WI38 (cell line): ENCODE results near the gene USF2.
"Not testable (repeated sequence)": the region's sequence is repeated elsewhere in the genome, so short reads cannot be mapped to it uniquely, and the experiment has no call there.

Experiments used
- H3K4me3 ChIP-seq: 2 replicates; pipeline ENCODE4 v1.5.1; 2011; ENCODE audit warnings: low read depth, mild to moderate bottlenecking, control low read depth, low read length
- TF ChIP-seq, protein P1 (sequence below): IDR thresholded peaks from 2 replicates; pipeline ENCODE4 v1.5.1; 2012; ENCODE audit warnings: low read depth, mild to moderate bottlenecking, control low read depth, low read length

USF2 gene

GRCh38 chr19:35281303-35281702 is 12.5 kb downstream of the USF2 start:
- no peak overlapping the region for H3K4me3 ChIP-seq
- TF ChIP-seq, protein P1, sequence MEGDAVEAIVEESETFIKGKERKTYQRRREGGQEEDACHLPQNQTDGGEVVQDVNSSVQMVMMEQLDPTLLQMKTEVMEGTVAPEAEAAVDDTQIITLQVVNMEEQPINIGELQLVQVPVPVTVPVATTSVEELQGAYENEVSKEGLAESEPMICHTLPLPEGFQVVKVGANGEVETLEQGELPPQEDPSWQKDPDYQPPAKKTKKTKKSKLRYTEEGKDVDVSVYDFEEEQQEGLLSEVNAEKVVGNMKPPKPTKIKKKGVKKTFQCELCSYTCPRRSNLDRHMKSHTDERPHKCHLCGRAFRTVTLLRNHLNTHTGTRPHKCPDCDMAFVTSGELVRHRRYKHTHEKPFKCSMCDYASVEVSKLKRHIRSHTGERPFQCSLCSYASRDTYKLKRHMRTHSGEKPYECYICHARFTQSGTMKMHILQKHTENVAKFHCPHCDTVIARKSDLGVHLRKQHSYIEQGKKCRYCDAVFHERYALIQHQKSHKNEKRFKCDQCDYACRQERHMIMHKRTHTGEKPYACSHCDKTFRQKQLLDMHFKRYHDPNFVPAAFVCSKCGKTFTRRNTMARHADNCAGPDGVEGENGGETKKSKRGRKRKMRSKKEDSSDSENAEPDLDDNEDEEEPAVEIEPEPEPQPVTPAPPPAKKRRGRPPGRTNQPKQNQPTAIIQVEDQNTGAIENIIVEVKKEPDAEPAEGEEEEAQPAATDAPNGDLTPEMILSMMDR: no peak

DNA sequence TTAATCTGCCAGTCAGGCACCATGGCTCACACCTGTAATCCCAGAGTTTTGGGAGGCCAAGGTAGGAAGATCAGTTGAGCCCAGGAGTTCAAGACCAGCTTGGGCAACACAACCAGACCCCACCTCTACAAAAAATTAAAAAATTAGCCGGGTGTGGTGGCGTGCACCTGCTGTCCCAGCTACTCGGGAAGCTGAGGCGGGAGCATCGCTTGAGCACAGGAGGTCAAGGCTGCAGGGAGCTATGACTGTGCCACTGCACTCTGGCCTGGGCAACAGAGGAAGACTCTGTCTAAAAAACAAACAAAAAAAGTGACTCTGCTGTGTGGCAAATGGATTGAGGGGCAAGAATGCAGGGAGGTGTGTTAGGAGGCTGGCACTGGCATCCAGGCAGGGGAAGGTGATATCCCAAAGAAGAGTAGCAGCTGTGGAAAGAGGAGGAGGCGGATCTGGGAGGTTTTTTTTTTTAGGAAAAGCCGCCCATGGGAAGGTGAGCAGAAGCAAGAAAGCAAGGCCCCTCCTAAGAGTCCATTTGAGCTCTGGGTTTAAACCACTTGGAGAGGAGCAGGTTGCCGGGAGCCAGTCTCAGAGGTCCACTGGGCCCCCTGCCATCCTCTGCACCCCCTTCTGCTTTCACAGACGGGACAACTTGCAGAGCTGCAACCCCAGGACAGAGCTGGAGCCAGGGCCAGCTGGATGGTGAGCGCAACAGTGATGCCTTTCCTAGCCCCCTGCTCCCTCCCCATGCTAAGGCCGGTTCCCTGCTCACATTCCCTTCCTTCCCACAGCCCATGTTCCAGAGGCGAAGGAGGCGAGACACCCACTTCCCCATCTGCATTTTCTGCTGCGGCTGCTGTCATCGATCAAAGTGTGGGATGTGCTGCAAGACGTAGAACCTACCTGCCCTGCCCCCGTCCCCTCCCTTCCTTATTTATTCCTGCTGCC is 15.7 kb downstream of the USF2 start:
- TF ChIP-seq, protein P1: no peak
- H3K4me3 ChIP-seq: no peak overlapping the region

GRCh38 chr19:35285095-35285449 is 16.3 kb downstream of the USF2 start:
- TF ChIP-seq, protein P1: no peak
- no peak overlapping the region for H3K4me3 ChIP-seq

DNA sequence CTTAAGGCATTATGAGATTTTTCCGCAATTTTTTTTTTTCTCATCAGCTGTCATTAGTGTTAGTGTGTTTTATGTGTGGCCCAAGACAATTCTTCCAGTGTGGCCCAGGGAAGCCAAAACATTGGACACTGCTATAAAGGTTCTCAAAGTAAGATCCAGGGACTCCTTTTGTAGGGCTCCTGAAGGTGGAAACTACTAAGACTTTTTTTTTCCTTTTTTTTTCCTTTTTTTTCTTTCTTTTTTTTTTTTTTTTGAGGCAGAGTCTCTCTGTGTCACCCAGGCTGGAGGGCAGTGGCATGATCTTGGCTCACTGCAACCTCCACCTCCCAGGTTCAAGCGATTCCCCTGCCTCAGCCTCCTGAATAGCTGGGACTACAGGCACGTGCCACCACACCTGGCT is 16.7 kb downstream of the USF2 start:
- not testable (repeated sequence) for H3K4me3 ChIP-seq

- not testable (repeated sequence) for H3K4me3 ChIP-seq
Measured at GRCh38 chr19:35286101-35286500, 17.3 kb downstream of the USF2 start.

- TF ChIP-seq, protein P1: no peak
- no peak overlapping the region for H3K4me3 ChIP-seq
Measured at GRCh38 chr19:35287713-35288112, 19.0 kb downstream of the USF2 start.

DNA sequence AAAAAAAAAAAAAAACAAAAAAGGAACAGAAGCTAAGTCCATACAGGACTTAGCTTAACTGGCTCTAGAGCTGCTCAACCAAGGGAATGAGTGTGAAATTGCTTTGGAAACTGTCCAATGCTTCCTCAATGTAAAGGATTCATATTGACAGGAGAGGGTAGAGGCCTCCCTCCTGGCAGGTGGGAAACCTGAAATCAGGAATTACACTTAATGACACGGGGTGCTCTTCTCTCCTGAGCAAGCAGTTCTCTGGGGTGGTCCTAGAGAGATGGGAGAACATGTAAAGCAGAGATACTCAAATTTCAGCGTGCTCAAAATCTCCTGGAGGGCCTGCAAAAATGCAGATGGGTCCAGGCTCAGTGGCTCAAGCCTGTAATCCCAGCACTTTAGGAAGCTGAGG is 19.6 kb downstream of the USF2 start:
- TF ChIP-seq, protein P1: no peak
- H3K4me3 ChIP-seq: no peak overlapping the region

DNA sequence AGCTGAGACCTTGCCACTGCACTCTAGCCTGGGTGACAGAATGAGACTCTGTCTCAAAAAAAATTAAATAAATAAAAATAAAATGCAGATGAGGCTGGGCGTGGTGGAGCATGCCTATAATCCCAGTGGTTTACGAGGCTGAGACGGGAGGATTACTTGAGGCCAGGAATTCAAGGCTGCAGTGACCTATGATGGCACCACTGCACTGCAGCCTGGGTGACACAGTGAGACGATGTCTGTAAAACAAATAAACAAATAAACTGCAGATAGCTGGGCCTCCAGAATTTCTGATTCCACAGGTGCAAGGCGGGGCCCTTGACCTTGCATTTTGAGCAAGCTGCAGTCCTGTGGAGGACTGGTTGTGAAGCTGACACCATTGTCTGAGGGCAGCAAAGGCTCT is 20.1 kb downstream of the USF2 start:
- H3K4me3 ChIP-seq: no peak overlapping the region
- TF ChIP-seq, protein P1: no peak
